Superior temporal gyrus (tissue), 1 donor: ENCODE data around the gene HS3ST6.
A peak's percentile ranks its signal among the peaks of the same experiment; 100 is the strongest.
"Not testable (repeated sequence)": the region's sequence is repeated elsewhere in the genome, so short reads cannot be mapped to it uniquely, and the experiment has no call there.

ENCODE experiments used
- DNase-seq: peaks from one replicate; pipeline ENCODE4 v3.0.0-alpha.2; 2016; ENCODE audit errors: extremely low spot score

Gene HS3ST6

GRCh38 chr16:1946495-1947368, 28.5 kb upstream of the HS3ST6 start:
- no peak for DNase-seq

- DNase-seq: no peak
Observed at GRCh38 chr16:1945559-1946391, 27.6 kb upstream of the HS3ST6 start.

- no peak for DNase-seq
Observed at GRCh38 chr16:1944612-1945199, 26.5 kb upstream of the HS3ST6 start.

GRCh38 chr16:1942810-1943726, 24.9 kb upstream of the HS3ST6 start, which contains the start of gene MSRB1:
Gene MSRB1 (minus strand): TSS chr16:1943199. CDS start chr16:1943156, 43 bp downstream.
- DNase-seq: peak; percentile 98

- DNase-seq: no peak
Observed at GRCh38 chr16:1942047-1942809, 24.0 kb upstream of the HS3ST6 start.

GRCh38 chr16:1941162-1942046, 23.2 kb upstream of the HS3ST6 start:
- no peak for DNase-seq

- no peak for DNase-seq
Observed at GRCh38 chr16:1940273-1941161, 22.3 kb upstream of the HS3ST6 start.

- DNase-seq: not testable (repeated sequence)
Observed at GRCh38 chr16:1939833-1940232, 21.6 kb upstream of the HS3ST6 start.

- DNase-seq: no peak
Observed at GRCh38 chr16:1938910-1939309, 20.7 kb upstream of the HS3ST6 start.

- no peak for DNase-seq
Observed at GRCh38 chr16:1938316-1938715, 20.1 kb upstream of the HS3ST6 start.

GRCh38 chr16:1936945-1937479, 18.8 kb upstream of the HS3ST6 start:
- DNase-seq: no peak

- DNase-seq: no peak
Observed at GRCh38 chr16:1933097-1933661, 15.0 kb upstream of the HS3ST6 start.

- DNase-seq: no peak
Observed at GRCh38 chr16:1932050-1933028, 14.1 kb upstream of the HS3ST6 start.

- DNase-seq: no peak
Observed at GRCh38 chr16:1930338-1930720, 12.1 kb upstream of the HS3ST6 start.

- peak; percentile 78 for DNase-seq
Observed at GRCh38 chr16:1929578-1930337, 11.5 kb upstream of the HS3ST6 start.

- no peak for DNase-seq
Observed at GRCh38 chr16:1929105-1929504, 10.9 kb upstream of the HS3ST6 start.
